Astrocyte (in vitro differentiated cells and primary cell): ENCODE results near the gene NRG2. TPM values are rescaled to one million over a fixed set of nuclear protein-coding genes. Genes with fewer than 3 reads are reported as not detected.

Source experiments
- DNase-seq: peaks from one replicate; pipeline ENCODE4 v3.0.0-alpha.2; 2010; ENCODE audit warnings: low read depth
- FAIRE-seq: peaks from 2 replicates; lab custom pipeline; 2011; peaks lifted over from hg19 to GRCh38; lab: Jason Lieb, UNC
- H2AFZ ChIP-seq: 2 replicates; pipeline ENCODE4 v1.6.0; 2012; ENCODE audit warnings: low read depth, low read length, inconsistent platforms
- H3K27ac ChIP-seq: 2 replicates; pipeline ENCODE4 v1.5.1; 2011; ENCODE audit warnings: low read depth, low read length, inconsistent platforms
- H3K27me3 ChIP-seq: 2 replicates; pipeline ENCODE4 v1.6.0; 2011; ENCODE audit warnings: low read length, inconsistent platforms; ENCODE audit not compliant: insufficient read depth
- H3K36me3 ChIP-seq: 2 replicates; pipeline ENCODE4 v1.5.1; 2011; ENCODE audit warnings: low read length, inconsistent platforms; ENCODE audit not compliant: insufficient read depth
- H3K4me1 ChIP-seq: 2 replicates; pipeline ENCODE4 v1.5.1; 2011; ENCODE audit warnings: low read length, inconsistent platforms; ENCODE audit not compliant: insufficient read depth
- H3K4me2 ChIP-seq: 2 replicates; pipeline ENCODE4 v1.6.0; 2012; ENCODE audit warnings: low read length, inconsistent platforms
- H3K4me3 ChIP-seq: 2 replicates; pipeline ENCODE4 v1.5.1; 2011; ENCODE audit warnings: low read depth, mild to moderate bottlenecking, low read length, inconsistent platforms; ENCODE audit not compliant: insufficient read depth
- H3K79me2 ChIP-seq: 2 replicates; pipeline ENCODE4 v1.6.0; 2012; ENCODE audit warnings: mild to moderate bottlenecking, low read length, inconsistent platforms; ENCODE audit not compliant: insufficient read depth
- H3K9ac ChIP-seq: 2 replicates; pipeline ENCODE4 v1.6.0; 2012; ENCODE audit warnings: mild to moderate bottlenecking, low read length, inconsistent platforms
- H3K9me3 ChIP-seq: 2 replicates; pipeline ENCODE4 v1.5.1; 2012; ENCODE audit warnings: low read depth, mild to moderate bottlenecking, low read length, inconsistent platforms; ENCODE audit not compliant: insufficient read depth
- H4K20me1 ChIP-seq: 2 replicates; pipeline ENCODE4 v1.6.0; 2012; ENCODE audit warnings: low read length, inconsistent platforms; ENCODE audit not compliant: insufficient read depth
- H3K27ac Mint-ChIP-seq: one replicate; pipeline ENCODE4 v1.8.0; 2021; ENCODE audit warnings: mild to moderate bottlenecking, mixed read lengths; ENCODE audit not compliant: unreplicated experiment
- H3K27me3 Mint-ChIP-seq: one replicate; pipeline ENCODE4 v1.8.0; 2021; ENCODE audit warnings: low read depth, mixed read lengths; ENCODE audit not compliant: unreplicated experiment
- H3K36me3 Mint-ChIP-seq: one replicate; pipeline ENCODE4 v1.8.0; 2021; ENCODE audit warnings: low read depth, mixed read lengths; ENCODE audit not compliant: unreplicated experiment
- H3K4me1 Mint-ChIP-seq: one replicate; pipeline ENCODE4 v1.8.0; 2021; ENCODE audit warnings: low read depth, mixed read lengths; ENCODE audit not compliant: unreplicated experiment
- H3K4me3 Mint-ChIP-seq: one replicate; pipeline ENCODE4 v1.8.0; 2021; ENCODE audit warnings: mild to moderate bottlenecking, moderate library complexity, mixed read lengths; ENCODE audit not compliant: unreplicated experiment
- H3K9me3 Mint-ChIP-seq: one replicate; pipeline ENCODE4 v1.8.0; 2021; ENCODE audit warnings: mild to moderate bottlenecking, mixed read lengths; ENCODE audit not compliant: unreplicated experiment
- CTCF ChIP-seq: IDR thresholded peaks from 2 replicates; pipeline ENCODE4 v1.5.1; 2011; ENCODE audit warnings: low read depth, mild to moderate bottlenecking, inconsistent platforms, low read length, moderate library complexity; ENCODE audit not compliant: insufficient read depth
- EZH2 ChIP-seq: IDR thresholded peaks from 2 replicates; pipeline ENCODE4 v1.6.1; 2012; ENCODE audit warnings: mild to moderate bottlenecking, low read length, inconsistent platforms; ENCODE audit not compliant: insufficient read depth
- total RNA-seq: library from RNA; stranded (reverse); gene quantifications from 2 replicates; pipeline ENCODE4 v1.2.1, GENCODE V29; 2021

Gene NRG2
- total RNA-seq, 1 donor from 2014 or later: 0.54 TPM

DNA sequence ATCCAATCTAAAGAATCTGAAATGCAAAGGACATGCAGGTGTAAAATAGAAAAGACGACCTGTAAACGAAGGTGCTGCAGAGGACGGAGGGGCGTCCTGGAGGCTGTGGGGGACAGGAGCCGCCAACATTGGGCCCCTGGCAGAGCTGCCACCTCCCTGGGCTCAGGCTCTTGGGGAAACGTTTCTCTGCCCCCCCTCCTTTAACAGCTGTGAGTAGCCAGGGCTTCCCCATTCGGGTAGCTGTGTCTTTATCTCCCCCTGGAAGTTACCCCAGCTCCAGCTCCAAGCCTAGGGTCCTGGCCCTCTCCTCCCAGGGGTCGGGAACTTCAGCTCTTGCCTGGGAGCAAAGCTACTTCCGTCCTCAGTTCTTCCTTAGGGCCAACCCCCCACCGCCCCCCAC lies 196.0 kb downstream of the NRG2 start:
- Histone ChIP-seq H2AFZ (no peak overlapping the region), H3K9me3 (no peaks in the 10 kb centered on the region), H3K9ac (no peak overlapping the region), H4K20me1 (no peaks in the 10 kb centered on the region), H3K4me2 (peak overlapping the region; percentile 50), H3K27ac (no peak overlapping the region), H3K27me3 (peaks cover 14% of the 10 kb centered on the region), H3K79me2 (no peaks in the 10 kb centered on the region), H3K36me3 (no peaks in the 10 kb centered on the region), H3K4me3 (no peak overlapping the region), H3K4me1 (no peaks in the 10 kb centered on the region)
- H3K9me3 Mint-ChIP-seq: no peaks in the 10 kb centered on the region
- no peak overlapping the region for H3K4me3 Mint-ChIP-seq
- peaks cover 3% of the 10 kb centered on the region for H3K36me3 Mint-ChIP-seq
- no peaks in the 10 kb centered on the region for H3K4me1 Mint-ChIP-seq
- no peak overlapping the region for H3K27ac Mint-ChIP-seq
- TF ChIP-seq CTCF (no peak), EZH2 (peak; percentile 5)
- DNase-seq: no peak
- H3K27me3 Mint-ChIP-seq: peaks cover 71% of the 10 kb centered on the region
- no peak for FAIRE-seq

DNA sequence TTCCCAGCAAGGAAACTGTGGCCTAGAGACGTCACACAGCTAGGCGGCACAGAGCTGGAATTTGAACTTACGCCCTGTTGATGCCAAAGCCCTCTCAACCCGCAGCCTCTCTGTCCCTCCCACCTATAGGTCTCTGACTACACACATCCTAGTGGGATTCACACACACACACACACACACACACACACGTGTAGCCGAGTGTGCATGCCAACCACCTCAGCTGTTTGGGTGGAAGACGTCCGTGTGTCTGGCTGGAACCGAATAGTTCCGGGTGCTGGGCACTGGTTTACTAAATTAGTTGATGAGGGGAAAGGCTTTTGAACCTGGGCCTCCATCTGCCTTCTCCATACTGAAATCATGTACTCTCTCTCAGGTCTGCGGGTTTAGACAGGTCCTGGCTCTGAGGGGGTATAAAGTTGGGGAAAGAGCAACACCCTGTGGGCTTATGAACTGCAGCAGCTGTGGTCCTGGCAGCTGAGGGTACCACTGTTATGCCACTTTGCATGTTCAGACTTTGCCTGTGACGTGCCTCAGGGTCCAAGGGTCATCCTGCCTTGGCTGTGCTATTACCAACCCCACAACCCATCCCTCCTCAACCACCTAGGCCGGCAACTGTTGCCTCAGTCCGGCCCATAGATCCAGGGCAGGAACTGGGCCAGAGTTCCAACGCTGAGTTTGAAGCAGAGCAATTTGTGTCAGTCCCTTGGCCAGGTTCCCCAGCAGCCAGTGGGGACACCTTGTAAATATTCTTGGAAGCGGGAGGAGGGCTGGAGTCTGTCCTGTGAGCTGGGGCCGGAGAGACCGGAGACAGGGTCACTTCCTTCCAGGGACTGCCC lies 197.0 kb downstream of the NRG2 start:
- no peak overlapping the region for H3K4me2 ChIP-seq
- no peak overlapping the region for H3K9ac ChIP-seq
- H4K20me1 ChIP-seq: no peaks in the 10 kb centered on the region
- H3K27me3 ChIP-seq: peaks cover 14% of the 10 kb centered on the region
- no peak overlapping the region for H2AFZ ChIP-seq
- H3K4me1 Mint-ChIP-seq: no peaks in the 10 kb centered on the region
- DNase-seq (no peak), FAIRE-seq (no peak)
- no peaks in the 10 kb centered on the region for H3K36me3 ChIP-seq
- no peak overlapping the region for H3K4me3 Mint-ChIP-seq
- no peak overlapping the region for H3K4me3 ChIP-seq
- H3K9me3 ChIP-seq: no peaks in the 10 kb centered on the region
- peaks cover 75% of the 10 kb centered on the region for H3K27me3 Mint-ChIP-seq
- H3K4me1 ChIP-seq: no peaks in the 10 kb centered on the region
- peaks cover 2% of the 10 kb centered on the region for H3K36me3 Mint-ChIP-seq
- H3K27ac Mint-ChIP-seq: no peak overlapping the region
- no peaks in the 10 kb centered on the region for H3K79me2 ChIP-seq
- TF ChIP-seq EZH2 (peak; percentile 22), CTCF (no peak)
- H3K27ac ChIP-seq: no peak overlapping the region
- no peaks in the 10 kb centered on the region for H3K9me3 Mint-ChIP-seq
